ENCODE results near the gene SYT2.

Gene SYT2

DNA sequence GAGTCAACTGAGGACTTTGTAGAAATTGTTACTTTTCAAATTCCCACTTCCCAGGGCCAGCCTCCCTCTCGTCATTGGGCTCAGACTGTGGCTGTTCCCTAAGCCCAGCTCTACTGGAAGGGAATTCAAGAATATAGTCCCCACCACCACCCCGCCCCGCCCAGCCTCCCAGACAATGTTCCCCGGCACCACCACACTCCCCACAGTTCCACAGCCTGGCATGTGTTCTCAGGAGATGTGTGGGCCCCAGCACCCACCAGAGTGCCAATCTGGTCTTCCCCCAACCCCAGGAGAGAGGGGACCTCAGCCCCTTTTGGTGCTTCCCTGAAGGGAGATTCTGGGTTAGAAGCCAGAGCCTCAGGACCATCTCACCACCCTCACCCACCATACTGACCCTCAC is 120.1 kb downstream of the SYT2 start:
- no peak for DNase-seq (ENCODE audit: extremely low read depth, low read depth)
- TF ChIP-seq, protein P1, sequence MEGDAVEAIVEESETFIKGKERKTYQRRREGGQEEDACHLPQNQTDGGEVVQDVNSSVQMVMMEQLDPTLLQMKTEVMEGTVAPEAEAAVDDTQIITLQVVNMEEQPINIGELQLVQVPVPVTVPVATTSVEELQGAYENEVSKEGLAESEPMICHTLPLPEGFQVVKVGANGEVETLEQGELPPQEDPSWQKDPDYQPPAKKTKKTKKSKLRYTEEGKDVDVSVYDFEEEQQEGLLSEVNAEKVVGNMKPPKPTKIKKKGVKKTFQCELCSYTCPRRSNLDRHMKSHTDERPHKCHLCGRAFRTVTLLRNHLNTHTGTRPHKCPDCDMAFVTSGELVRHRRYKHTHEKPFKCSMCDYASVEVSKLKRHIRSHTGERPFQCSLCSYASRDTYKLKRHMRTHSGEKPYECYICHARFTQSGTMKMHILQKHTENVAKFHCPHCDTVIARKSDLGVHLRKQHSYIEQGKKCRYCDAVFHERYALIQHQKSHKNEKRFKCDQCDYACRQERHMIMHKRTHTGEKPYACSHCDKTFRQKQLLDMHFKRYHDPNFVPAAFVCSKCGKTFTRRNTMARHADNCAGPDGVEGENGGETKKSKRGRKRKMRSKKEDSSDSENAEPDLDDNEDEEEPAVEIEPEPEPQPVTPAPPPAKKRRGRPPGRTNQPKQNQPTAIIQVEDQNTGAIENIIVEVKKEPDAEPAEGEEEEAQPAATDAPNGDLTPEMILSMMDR (IDR thresholded peaks at IDR 0.05; ENCODE audit: low read depth, low read length) = no peak

DNA sequence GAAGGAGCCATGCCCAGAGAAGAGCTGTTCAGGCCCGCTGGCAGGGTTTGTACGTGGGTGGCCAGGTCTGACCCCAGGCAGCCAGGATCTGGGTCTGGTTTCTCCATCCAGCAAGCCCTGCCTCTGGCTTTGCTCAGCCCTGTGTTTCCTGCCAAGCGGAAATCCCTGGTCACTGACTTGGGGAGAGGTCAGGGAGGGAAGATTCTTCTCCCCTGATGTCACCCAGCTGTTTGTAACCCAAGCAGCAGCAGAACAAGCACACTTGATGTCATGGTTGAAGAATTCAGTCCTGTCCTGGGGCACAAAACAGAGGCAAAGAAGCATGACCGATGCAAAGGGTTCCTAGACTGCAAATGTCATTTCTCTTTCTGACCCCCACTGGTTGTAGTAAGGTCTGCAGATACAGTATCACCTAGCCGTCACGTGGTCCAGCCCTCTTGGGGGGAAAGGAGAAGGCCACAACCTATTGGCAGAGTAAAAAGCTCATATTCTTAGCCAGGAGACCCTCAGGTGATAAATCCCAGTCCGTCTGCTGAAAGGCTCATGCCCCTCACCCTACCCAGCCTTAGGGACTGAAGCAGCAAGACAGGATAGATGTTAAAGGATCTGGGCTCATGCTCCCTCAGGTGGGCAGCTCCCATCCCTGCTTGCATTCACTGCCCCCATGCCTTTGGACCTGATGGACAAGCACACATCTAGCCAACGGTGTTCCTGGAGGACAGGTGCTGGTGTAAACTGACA is 120.9 kb downstream of the SYT2 start:
- TF ChIP-seq, protein P1 (IDR thresholded peaks at IDR 0.05; ENCODE audit: low read depth, low read length) = no peak
- DNase-seq (ENCODE audit: extremely low read depth, low read depth) = peak; percentile 91

DNA sequence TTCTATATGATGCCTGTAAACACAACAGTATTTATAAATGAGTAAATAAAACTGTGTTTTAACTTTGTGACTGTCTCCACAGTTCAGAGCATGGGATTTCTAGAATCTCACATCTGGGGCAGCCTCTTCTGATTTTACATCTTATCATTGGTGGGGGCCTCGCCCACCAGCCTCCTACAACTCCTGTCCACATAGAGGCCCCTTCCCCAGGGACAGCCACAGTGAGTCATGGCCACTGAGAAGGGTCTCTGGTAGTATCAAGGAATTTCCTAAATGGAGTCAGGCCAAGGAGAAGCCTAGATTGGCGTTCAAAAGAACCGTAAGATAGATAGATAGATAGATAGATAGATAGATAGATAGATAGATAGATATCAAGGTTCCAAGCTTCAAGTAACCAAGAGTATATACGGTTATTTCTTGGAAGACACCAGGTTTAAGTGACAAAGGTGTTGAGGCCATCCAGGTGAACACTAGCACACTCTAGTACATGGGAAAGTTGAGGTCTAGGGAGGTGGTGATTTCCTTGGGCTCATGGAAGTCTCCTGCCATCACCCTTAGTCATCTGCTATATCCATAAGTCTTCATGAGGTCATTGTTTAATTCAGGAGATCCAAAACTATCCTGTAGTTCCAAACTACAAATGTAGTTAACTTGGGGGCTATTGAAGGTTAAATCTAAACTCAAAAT is 121.6 kb downstream of the SYT2 start:
- no peak for DNase-seq (ENCODE audit: extremely low read depth, low read depth)
- TF ChIP-seq, protein P1 (IDR thresholded peaks at IDR 0.05; ENCODE audit: low read depth, low read length) = no peak

DNA sequence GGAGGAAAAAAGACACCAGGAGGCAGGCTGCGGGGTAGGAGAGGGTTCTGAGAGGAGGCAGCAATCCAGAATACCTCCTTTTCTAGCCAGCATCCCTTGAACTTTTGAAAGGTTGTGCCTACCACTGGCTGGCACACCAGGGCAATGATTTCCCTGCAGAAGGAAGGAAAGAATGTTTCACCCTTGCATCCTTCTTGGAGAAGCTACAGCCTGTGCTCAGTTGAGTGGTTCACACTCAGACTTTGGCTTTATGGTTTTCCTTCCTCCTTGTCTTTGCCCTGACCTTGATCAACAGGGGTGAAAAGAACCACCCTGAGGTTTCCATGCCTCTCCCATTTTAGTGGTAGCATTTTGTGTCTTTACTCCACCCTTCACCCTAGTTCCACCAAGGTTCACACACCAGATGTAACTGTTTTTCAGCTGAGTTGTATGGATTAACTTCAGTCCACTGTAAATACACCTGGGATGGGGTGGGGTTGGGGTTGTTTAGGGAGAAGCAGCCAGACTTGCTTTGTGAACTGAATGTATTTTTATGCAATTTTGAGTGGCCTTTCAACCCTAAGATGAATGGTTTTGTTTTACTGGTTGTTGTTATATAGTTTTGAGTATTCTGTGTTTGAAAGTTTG is 122.3 kb downstream of the SYT2 start:
- no peak for DNase-seq (ENCODE audit: extremely low read depth, low read depth)
- TF ChIP-seq, protein P1 (IDR thresholded peaks at IDR 0.05; ENCODE audit: low read depth, low read length) = no peak

DNA sequence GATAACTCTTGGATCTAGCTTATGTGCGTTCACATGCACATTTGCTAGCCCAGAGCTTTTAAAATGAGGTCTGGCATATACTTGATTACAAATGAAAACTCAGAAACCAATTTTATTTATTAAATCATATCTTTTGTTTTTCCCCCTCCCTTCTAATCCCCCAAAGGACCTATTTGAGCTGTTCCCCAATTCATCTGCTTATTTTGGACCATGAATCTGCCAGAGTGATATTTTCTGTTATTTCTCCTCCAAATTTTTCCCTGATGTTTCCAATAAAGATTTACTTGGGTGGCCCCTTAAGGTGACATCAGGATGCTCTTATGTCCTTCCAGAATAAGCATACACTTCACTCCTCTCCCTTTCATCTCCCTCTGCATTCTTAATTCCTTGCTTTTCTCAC is 123.4 kb downstream of the SYT2 start:
- TF ChIP-seq, protein P1 (IDR thresholded peaks at IDR 0.05; ENCODE audit: low read depth, low read length) = no peak
- DNase-seq (ENCODE audit: extremely low read depth, low read depth) = no peak

DNA sequence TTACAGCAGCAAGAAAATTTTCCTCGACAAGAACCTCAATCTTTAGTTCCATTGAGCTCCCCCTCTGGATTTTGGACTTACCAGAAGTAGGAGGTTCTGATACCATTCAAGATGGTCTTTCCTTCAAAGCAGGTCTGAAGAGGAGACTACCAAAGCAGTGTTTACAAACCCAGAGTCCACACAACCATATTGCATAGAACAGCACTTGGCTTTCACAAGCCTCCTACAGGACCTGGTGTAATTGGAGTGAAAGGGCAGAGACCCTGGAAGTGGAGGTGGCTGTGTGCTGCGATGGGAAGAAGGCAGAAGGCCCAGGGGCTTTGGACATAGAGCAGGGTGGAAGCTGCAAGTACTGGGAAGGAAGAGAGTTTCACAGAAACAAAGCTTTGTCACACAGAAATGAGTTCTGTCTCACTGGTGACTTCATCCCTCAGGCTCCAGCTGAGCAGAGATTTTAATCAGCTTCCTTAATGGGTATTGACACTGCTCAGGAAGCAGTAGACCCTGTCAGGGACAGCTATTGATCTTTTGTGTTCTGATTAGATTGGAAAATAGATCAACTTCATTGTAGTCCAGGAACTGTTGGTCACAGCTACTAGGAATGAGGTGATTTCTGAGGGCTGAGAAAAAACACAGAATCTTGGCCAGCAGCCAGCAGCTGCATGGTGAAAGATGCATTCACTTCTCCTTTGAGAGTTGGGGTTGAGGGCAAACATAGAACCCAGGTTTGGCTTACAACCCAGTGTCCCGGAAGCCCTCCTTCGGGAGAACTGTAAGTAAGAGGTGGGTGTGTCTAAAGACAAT is 124.0 kb downstream of the SYT2 start:
- DNase-seq (ENCODE audit: extremely low read depth, low read depth) = no peak
- TF ChIP-seq, protein P1 (IDR thresholded peaks at IDR 0.05; ENCODE audit: low read depth, low read length) = no peak
